Uterus (tissue), 2 donors: Measurements from ENCODE around the gene ENOSF1.

ENCODE experiments used
- POLR2A ChIP-seq, 2 donors: fragments of 450-650 bp; IDR thresholded peaks; one replicate each; pipeline ENCODE4 v1.6.1; 2016; ENCODE audit warnings: antibody characterized with exemption in 2 of 2, mild to moderate bottlenecking in 1 of 2, moderate library complexity in 1 of 2
- TF ChIP-seq, protein P1 (sequence below), 4 experiments: fragments of 200-600 bp in 2 of 4; fragments of 450-650 bp in 2 of 4; sonication (generic) in 2 of 4; IDR thresholded peaks; one replicate each; pipeline ENCODE4 v1.5.1; 2016 to 2019; ENCODE audit warnings: antibody characterized with exemption in 4 of 4, mild to moderate bottlenecking in 2 of 4, moderate library complexity in 1 of 4

DNA sequence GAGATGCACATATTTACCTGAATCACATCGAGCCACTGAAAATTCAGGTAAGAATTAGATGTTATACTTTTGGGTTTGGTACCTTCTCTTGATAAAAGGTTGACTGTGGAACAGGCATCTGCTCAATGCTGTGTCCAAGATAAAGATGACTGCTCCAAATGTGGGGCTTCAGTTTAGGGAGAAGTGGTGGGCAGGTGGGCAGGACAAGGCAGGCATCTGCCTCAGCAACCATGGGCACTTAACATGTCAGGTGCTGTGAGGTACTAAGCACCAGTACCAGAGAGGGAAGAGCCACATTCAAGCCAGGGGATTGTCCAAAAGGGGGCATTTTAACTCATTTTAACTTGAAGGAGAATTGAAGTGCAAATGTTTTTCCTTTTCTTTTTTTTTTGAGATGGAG lies 41.0 kb downstream of the ENOSF1 start:
- TF ChIP-seq, protein P1, sequence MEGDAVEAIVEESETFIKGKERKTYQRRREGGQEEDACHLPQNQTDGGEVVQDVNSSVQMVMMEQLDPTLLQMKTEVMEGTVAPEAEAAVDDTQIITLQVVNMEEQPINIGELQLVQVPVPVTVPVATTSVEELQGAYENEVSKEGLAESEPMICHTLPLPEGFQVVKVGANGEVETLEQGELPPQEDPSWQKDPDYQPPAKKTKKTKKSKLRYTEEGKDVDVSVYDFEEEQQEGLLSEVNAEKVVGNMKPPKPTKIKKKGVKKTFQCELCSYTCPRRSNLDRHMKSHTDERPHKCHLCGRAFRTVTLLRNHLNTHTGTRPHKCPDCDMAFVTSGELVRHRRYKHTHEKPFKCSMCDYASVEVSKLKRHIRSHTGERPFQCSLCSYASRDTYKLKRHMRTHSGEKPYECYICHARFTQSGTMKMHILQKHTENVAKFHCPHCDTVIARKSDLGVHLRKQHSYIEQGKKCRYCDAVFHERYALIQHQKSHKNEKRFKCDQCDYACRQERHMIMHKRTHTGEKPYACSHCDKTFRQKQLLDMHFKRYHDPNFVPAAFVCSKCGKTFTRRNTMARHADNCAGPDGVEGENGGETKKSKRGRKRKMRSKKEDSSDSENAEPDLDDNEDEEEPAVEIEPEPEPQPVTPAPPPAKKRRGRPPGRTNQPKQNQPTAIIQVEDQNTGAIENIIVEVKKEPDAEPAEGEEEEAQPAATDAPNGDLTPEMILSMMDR (IDR thresholded peaks at IDR 0.05), result no peak
- no peak for TF ChIP-seq POLR2A (IDR thresholded peaks at IDR 0.05)
